Measurements from ENCODE around the gene FAM83F.

DNA sequence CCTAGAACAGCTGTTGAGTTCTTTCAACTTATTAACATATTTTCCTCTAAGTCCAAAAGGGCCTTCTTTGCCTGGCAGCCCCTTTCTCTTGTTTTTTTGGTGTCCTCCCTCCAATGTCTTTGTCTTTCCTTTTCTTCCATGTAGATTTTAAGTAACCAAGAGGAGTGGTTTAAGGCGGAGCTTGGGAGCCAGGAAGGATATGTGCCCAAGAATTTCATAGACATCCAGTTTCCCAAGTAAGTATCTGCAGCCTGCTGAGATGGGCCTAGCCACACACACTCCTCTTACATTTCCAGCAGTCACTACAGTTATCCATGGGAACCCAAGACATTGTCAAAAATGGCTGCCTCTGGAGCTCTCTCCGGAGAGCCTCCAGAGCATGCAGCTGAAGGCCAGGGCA, 39.1 kb upstream of the FAM83F start:
- TF ChIP-seq, protein P1, sequence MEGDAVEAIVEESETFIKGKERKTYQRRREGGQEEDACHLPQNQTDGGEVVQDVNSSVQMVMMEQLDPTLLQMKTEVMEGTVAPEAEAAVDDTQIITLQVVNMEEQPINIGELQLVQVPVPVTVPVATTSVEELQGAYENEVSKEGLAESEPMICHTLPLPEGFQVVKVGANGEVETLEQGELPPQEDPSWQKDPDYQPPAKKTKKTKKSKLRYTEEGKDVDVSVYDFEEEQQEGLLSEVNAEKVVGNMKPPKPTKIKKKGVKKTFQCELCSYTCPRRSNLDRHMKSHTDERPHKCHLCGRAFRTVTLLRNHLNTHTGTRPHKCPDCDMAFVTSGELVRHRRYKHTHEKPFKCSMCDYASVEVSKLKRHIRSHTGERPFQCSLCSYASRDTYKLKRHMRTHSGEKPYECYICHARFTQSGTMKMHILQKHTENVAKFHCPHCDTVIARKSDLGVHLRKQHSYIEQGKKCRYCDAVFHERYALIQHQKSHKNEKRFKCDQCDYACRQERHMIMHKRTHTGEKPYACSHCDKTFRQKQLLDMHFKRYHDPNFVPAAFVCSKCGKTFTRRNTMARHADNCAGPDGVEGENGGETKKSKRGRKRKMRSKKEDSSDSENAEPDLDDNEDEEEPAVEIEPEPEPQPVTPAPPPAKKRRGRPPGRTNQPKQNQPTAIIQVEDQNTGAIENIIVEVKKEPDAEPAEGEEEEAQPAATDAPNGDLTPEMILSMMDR (IDR thresholded peaks at IDR 0.05), result no peak
- TF ChIP-seq POLR2A (IDR thresholded peaks at IDR 0.05), result no peak

Measured in ovary (tissue), 3 donors.